K562 (cell line): ENCODE results near the gene DNASE1L2. TPM values are rescaled to one million over a fixed set of nuclear protein-coding genes. Genes with fewer than 3 reads are reported as not detected.
A peak's percentile ranks its signal among the peaks of the same experiment; 100 is the strongest.

Source experiments
- ATAC-seq: fragments of 200-7000 bp; cut with Tn5 transposase; 3 replicates; pipeline ENCODE4 v1.9.1; 2020; ENCODE audit warnings: moderate library complexity
- BruUV-seq: library from RNA; stranded (reverse); fragments of 400-500 nt; replicated peaks from 2 replicates; lab custom pipeline; 2021; lab: Mats Ljungman, UMichigan
- CTCF ChIA-PET: fragments of 300-600 bp; formaldehyde crosslinking; extraction: SDS; loops from one replicate; lab custom pipeline; 2021; ENCODE audit warnings: low intra/inter-chr PET ratio; lab: Yijun Ruan, JAX
- POLR2A ChIA-PET: fragments of 300-600, 350-650 bp; sonication (Branson Sonifier 250); formaldehyde crosslinking; extraction: SDS; loops from one replicate; lab custom pipeline; 2021; ENCODE audit warnings: antibody characterized with exemption, inconsistent platforms; lab: Yijun Ruan, JAX
- DNase-seq, 4 experiments: peaks; one replicate each; pipeline versions ENCODE4 v3.0.0 to v3.0.0-alpha.2; 2011 to 2018; ENCODE audit warnings: low spot score in 3 of 4, mixed read lengths in 3 of 4; ENCODE audit errors: extremely low read depth in 1 of 4
- FAIRE-seq: peaks from 2 replicates; lab custom pipeline; 2011; peaks lifted over from hg19 to GRCh38; lab: Jason Lieb, UNC
- H2AFZ ChIP-seq: 2 replicates; pipeline ENCODE4 v1.6.0; 2011; ENCODE audit warnings: low read depth, low read length, control low read depth, inconsistent platforms
- H3K27ac ChIP-seq: fragments of 200-600 bp; 3 replicates; pipeline ENCODE4 v1.8.0; 2011; ENCODE audit warnings: low read depth, mild to moderate bottlenecking, control low read depth, inconsistent platforms, low read length, moderate library complexity, mixed read lengths; ENCODE audit errors: extremely low read depth
- H3K27me3 ChIP-seq, 2 experiments: fragments of 300-600 bp in 1 of 2; 2 replicates in 1 of 2; 3 replicates in 1 of 2; pipeline versions ENCODE4 v1.6.0 to v1.8.0; 2011; ENCODE audit warnings: inconsistent platforms in 2 of 2, low read length in 2 of 2, mild to moderate bottlenecking in 1 of 2, mixed read lengths in 1 of 2, moderate library complexity in 1 of 2; ENCODE audit not compliant: control insufficient read depth in 2 of 2, insufficient read depth in 2 of 2
- H3K36me3 ChIP-seq: fragments of 300-600 bp; 3 replicates; pipeline ENCODE4 v1.8.0; 2011; ENCODE audit warnings: mild to moderate bottlenecking, low read length, inconsistent platforms; ENCODE audit not compliant: control insufficient read depth, insufficient read depth
- H3K4me1 ChIP-seq, 2 experiments: fragments of 200-600 bp in 1 of 2; replicated peaks in 1 of 2; 2 replicates in 1 of 2; 3 replicates in 1 of 2; pipeline versions ENCODE4 v1.5.1 to v1.8.0; 2011; ENCODE audit warnings: inconsistent platforms in 2 of 2, low read length in 2 of 2, mild to moderate bottlenecking in 1 of 2, mixed read lengths in 1 of 2, moderate library complexity in 1 of 2; ENCODE audit not compliant: control insufficient read depth in 2 of 2, insufficient read depth in 2 of 2
- H3K4me2 ChIP-seq: 2 replicates; pipeline ENCODE4 v1.6.1; 2011; ENCODE audit warnings: low read length, control low read depth, inconsistent platforms, mixed read lengths; ENCODE audit not compliant: insufficient read depth
- H3K4me3 ChIP-seq: fragments of 200-600 bp; sonication (generic), shearing (Covaris generic); 2 replicates; pipeline ENCODE4 v1.5.1; 2016; ENCODE audit warnings: control low read depth, inconsistent platforms
- H3K79me2 ChIP-seq: fragments of 200-600 bp; 3 replicates; pipeline ENCODE4 v1.8.0; 2011; ENCODE audit warnings: low read length, inconsistent platforms; ENCODE audit not compliant: control insufficient read depth, insufficient read depth
- H3K9ac ChIP-seq, 2 experiments: 2 replicates each; pipeline versions ENCODE4 v1.6.0 to v1.6.1; 2011; ENCODE audit warnings: low read depth in 2 of 2, low read length in 2 of 2, control low read depth in 1 of 2, inconsistent platforms in 1 of 2, mild to moderate bottlenecking in 1 of 2, mixed read lengths in 1 of 2; ENCODE audit not compliant: insufficient read depth in 1 of 2
- H3K9me1 ChIP-seq: one replicate; pipeline ENCODE4 v1.6.0; 2011; ENCODE audit warnings: inconsistent platforms, mild to moderate bottlenecking, low read length, moderate library complexity; ENCODE audit not compliant: control insufficient read depth, insufficient read depth
- H3K9me3 ChIP-seq: replicated peaks from 2 replicates; pipeline ENCODE4 v1.5.1; 2011; ENCODE audit warnings: low read depth, low read length, inconsistent platforms; ENCODE audit not compliant: control insufficient read depth, insufficient read depth
- H4K20me1 ChIP-seq: replicated peaks from 2 replicates; pipeline ENCODE4 v1.6.1; 2011; ENCODE audit warnings: low read length, inconsistent platforms, mixed read lengths; ENCODE audit not compliant: control insufficient read depth, insufficient read depth
- POLR2A ChIP-seq: fragments of 450-650 bp; conservative IDR thresholded peaks from 2 replicates; pipeline ENCODE4 v1.6.1; 2016
- POLR2B ChIP-seq: fragments of 450-650 bp; IDR thresholded peaks from 2 replicates; pipeline ENCODE4 v1.6.1; 2018; ENCODE audit warnings: low read depth; ENCODE audit not compliant: partially characterized antibody
- POLR2G ChIP-seq: fragments of 200-400 bp; formaldehyde crosslinking; IDR thresholded peaks from 2 replicates; pipeline ENCODE4 v1.6.1; 2017; ENCODE audit warnings: low read depth, mild to moderate bottlenecking, antibody characterized with exemption, low read length, moderate library complexity
- RBFOX2 ChIP-seq: fragments of 200-400 bp; formaldehyde crosslinking; IDR thresholded peaks from 2 replicates; pipeline ENCODE4 v1.6.1; 2017; ENCODE audit warnings: low read depth, mild to moderate bottlenecking, low read length, moderate library complexity
- RBM22 ChIP-seq: fragments of 200-400 bp; formaldehyde crosslinking; IDR thresholded peaks from 2 replicates; pipeline ENCODE4 v1.6.1; 2018; ENCODE audit warnings: low read length, low read depth; ENCODE audit not compliant: poor library complexity, severe bottlenecking
- WGBS: fragments of 100-300 bp; shearing (Covaris generic); methylation state at CpG from one replicate; pipeline ENCODE4 v1.1.6; 2016; ENCODE audit warnings: low coverage, mixed read lengths; ENCODE audit not compliant: insufficient coverage; ENCODE audit errors: missing lambda C conversion rate; 5-methylcytosine and 5-hydroxymethylcytosine counted together
- in situ Hi-C: fragments of 300-500 bp; cut with MboI; formaldehyde crosslinking; loops from 4 replicates; pipeline ENCODE4 v1.15.0; 2018; ENCODE audit warnings: inconsistent platforms, mixed read lengths
- intact Hi-C: fragments of 100-400 bp; cut with micrococcal nuclease; formaldehyde crosslinking; loops from 2 replicates; pipeline ENCODE4 v1.14.2; 2022
- polyA plus RNA-seq, 8 experiments: library from polyadenylated mRNA; depleted of rRNA in 4 of 8; stranded (reverse) in 5 of 8; unstranded in 3 of 8; fragments of >200 nt; fragmentation: Nextera tagmentation in 2 of 8; fragmentation: Illumina TruSeq in 1 of 8; extraction: Ambion mirVana in 2 of 8; extraction: Trizol in 1 of 8; gene quantifications; 2 replicates each; pipeline versions ENCODE4 v1.2.1 to v1.2.3, GENCODE V29; 2011 to 2014; ENCODE audit warnings: inconsistent platforms in 1 of 8, missing spikeins in 1 of 8
- total RNA-seq, 7 experiments: library from RNA; depleted of rRNA in 6 of 7; stranded (reverse); fragments of >200 nt in 6 of 7; fragmentation: Illumina TruSeq in 2 of 7; extraction: Trizol in 2 of 7; gene quantifications; 2 replicates each; pipeline versions ENCODE4 v1.2.1 to v1.2.3, GENCODE V29; 2011 to 2021; ENCODE audit warnings: low replicate concordance in 1 of 7
- TF ChIP-seq, protein P1 (sequence below): fragments of 450-650 bp; IDR thresholded peaks from 2 replicates; pipeline ENCODE4 v1.6.1; 2018; ENCODE audit warnings: mild to moderate bottlenecking, low read depth; ENCODE audit not compliant: partially characterized antibody

The DNASE1L2 gene
- total and polyA plus RNA-seq, 9 of the 15 experiments (the other 6 are each of a cell fraction or from before 2014, with no cell fraction given), result 0.08 to 2.7 (median 1.7) TPM; not detected in 1

GRCh38 chr16:2232094-2232990 lies 3.9 kb upstream of the DNASE1L2 start:
- ATAC-seq (no peak), DNase-seq (no peak), FAIRE-seq (no peak)
- H3K4me2 ChIP-seq, result no peak overlapping the region
- peaks cover 14% of the 10 kb centered on the region for H3K79me2 ChIP-seq
- peaks cover 84% of the 10 kb centered on the region; the same call in 2 of the 3 replicates for H3K36me3 ChIP-seq
- no TSS peak for BruUV-seq
- peaks cover 0 to 60% of the 10 kb centered on the region in 2 experiments; a peak in 2 of 5 replicates for H3K4me1 ChIP-seq
- H3K27me3 ChIP-seq, result no peaks in the 10 kb centered on the region
- H2AFZ ChIP-seq, result no peak overlapping the region
- 92% methylated on average over 33 of the region's 41 CpGs for WGBS
- no peaks in the 10 kb centered on the region for H3K9me1 ChIP-seq
- no peaks in the 10 kb centered on the region for H3K9me3 ChIP-seq
- ChIA-PET POLR2A (interaction anchor here (0.5 to 3.7 kb wide), 8 partner anchors 9 to 405 kb away, joined by 3 to 29 read pairs (median 3); partner anchors contain the start of genes E4F1, FAHD1 and PGP), CTCF (no interaction called here)
- no peak overlapping the region for H3K27ac ChIP-seq
- peak overlapping the region in 1 of 2 experiments; percentile 35; a peak in 1 of 4 replicates for H3K9ac ChIP-seq
- peak; percentile 53 for TF ChIP-seq POLR2G
- TF ChIP-seq RBM22, result peak; percentile 74
- peak; percentile 25 for TF ChIP-seq POLR2B
- TF ChIP-seq, protein P1, sequence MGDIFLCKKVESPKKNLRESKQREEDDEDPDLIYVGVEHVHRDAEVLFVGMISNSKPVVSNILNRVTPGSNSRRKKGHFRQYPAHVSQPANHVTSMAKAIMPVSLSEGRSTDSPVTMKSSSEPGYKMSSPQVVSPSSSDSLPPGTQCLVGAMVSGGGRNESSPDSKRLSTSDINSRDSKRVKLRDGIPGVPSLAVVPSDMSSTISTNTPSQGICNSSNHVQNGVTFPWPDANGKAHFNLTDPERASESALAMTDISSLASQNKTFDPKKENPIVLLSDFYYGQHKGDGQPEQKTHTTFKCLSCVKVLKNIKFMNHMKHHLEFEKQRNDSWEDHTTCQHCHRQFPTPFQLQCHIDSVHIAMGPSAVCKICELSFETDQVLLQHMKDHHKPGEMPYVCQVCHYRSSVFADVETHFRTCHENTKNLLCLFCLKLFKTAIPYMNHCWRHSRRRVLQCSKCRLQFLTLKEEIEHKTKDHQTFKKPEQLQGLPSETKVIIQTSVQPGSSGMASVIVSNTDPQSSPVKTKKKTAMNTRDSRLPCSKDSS, result no peak
- 0 out of 2 replicates have a peak, but pooled peaks have one; percentile 24 for TF ChIP-seq POLR2A
- TF ChIP-seq RBFOX2, result peak; percentile 31; the same call in 1 of the 2 replicates
- intact Hi-C loops, result no loop called here
- H3K4me3 ChIP-seq, result no peak overlapping the region
- in situ Hi-C loops, result no loop called here
- no peaks in the 10 kb centered on the region for H4K20me1 ChIP-seq
